Sigmoid colon (tissue), 7 donors: ENCODE results near the gene GREB1L. TPM values are rescaled to one million over a fixed set of nuclear protein-coding genes. Genes with fewer than 3 reads are reported as not detected.
A peak's percentile ranks its signal among the peaks of the same experiment; 100 is the strongest.
"Not testable (repeated sequence)": the region's sequence is repeated elsewhere in the genome, so short reads cannot be mapped to it uniquely, and the experiment has no call there.

Experiments used
- DNase-seq: peaks from one replicate; pipeline ENCODE4 v3.0.0-alpha.2; 2019
- H3K27ac ChIP-seq, 4 donors: fragments of 200-600 bp; sonication (generic); one replicate each; pipeline ENCODE4 v1.5.1; 2016 to 2019; ENCODE audit warnings: mild to moderate bottlenecking in 1 of 4
- H3K27me3 ChIP-seq, 3 donors: fragments of 200-600 bp; sonication (generic); one replicate each; pipeline ENCODE4 v1.5.1; 2019; ENCODE audit warnings: mild to moderate bottlenecking in 1 of 3
- H3K36me3 ChIP-seq, 4 donors: fragments of 200-600 bp; sonication (generic); one replicate each; pipeline ENCODE4 v1.5.1; 2016 to 2019
- H3K4me1 ChIP-seq, 4 donors: fragments of 200-600 bp; sonication (generic); one replicate each; pipeline ENCODE4 v1.5.1; 2017 to 2019
- H3K4me3 ChIP-seq, 4 donors: fragments of 200-600 bp; sonication (generic); one replicate each; pipeline ENCODE4 v1.5.1; 2017 to 2019; ENCODE audit warnings: mild to moderate bottlenecking in 2 of 4, moderate library complexity in 1 of 4
- H3K9me3 ChIP-seq, 4 donors: fragments of 200-600 bp in 3 of 4; sonication (generic) in 3 of 4; one replicate each; pipeline versions ENCODE4 v1.5.1 to v1.6.1; 2013 to 2019
- EP300 ChIP-seq, 4 donors: sonication (generic); formaldehyde crosslinking; IDR thresholded peaks; one replicate each; pipeline ENCODE4 v1.6.1; 2017; ENCODE audit warnings: antibody characterized with exemption in 4 of 4
- POLR2A ChIP-seq, 2 donors: fragments of 450-650 bp; IDR thresholded peaks; one replicate each; pipeline ENCODE4 v1.6.1; 2016; ENCODE audit warnings: antibody characterized with exemption in 2 of 2, mild to moderate bottlenecking in 2 of 2, moderate library complexity in 2 of 2
- POLR2AphosphoS5 ChIP-seq, 4 donors: sonication (generic); formaldehyde crosslinking; IDR thresholded peaks; one replicate each; pipeline ENCODE4 v1.6.1; 2017; ENCODE audit warnings: antibody characterized with exemption in 4 of 4
- WGBS, 2 donors: extraction: QIAGEN DNeasy Blood & Tissue Kit; methylation state at CpG; one replicate each; pipeline ENCODE4 v1.1.7; 2013; 5-methylcytosine and 5-hydroxymethylcytosine counted together
- intact Hi-C: fragments of 100-400 bp; cut with DNase I; formaldehyde crosslinking; loops from one replicate; pipeline ENCODE4 v1.15.1; 2023
- polyA plus RNA-seq, 3 donors: library from polyadenylated mRNA; stranded (reverse); fragments of 200-250 nt; gene quantifications; one replicate each; pipeline ENCODE4 v1.2.3, GENCODE V29; 2013
- total RNA-seq, 4 donors: library from RNA; depleted of rRNA; stranded (reverse); fragments of >200 nt; gene quantifications; one replicate each; pipeline ENCODE4 v1.1.0, GENCODE V29; 2016
- TF ChIP-seq, protein P1 (sequence below), 4 experiments: fragments of 450-650 bp in 3 of 4; fragments of 200-600 bp in 1 of 4; IDR thresholded peaks; one replicate each; pipeline ENCODE4 v1.5.1; 2016 to 2019; ENCODE audit warnings: antibody characterized with exemption in 4 of 4, mild to moderate bottlenecking in 3 of 4, moderate library complexity in 2 of 4
- donor health status: healthy with polysubstance abuse.
- donor health status: Bipolar disorder and iron deficiency.
- donor health status: healthy.

Gene GREB1L
- total and polyA plus RNA-seq, 7 donors, result 0.23 to 12.1 (median 4.4) TPM; not detected in 2

DNA sequence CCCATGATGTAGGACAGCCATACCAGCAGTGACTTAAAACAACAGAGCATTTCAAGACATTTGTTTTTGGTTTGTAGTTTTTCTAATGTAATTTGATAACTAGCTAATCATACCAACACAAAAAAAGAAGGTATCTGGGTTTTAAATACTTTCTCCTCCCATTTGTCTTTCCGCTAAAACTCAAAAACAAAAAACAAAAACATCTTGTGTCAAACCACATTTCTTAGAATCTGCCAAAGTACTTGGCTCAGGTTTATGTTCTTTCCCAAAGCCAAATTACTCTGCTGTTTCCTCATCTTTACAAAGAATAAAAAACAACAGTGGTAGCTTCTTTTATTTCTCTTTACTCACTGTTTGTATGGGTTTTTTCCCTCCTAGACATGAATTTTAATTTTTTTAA, 71.5 kb downstream of the GREB1L start:
- Histone ChIP-seq H3K27ac (no peak overlapping the region), H3K4me1 (no peaks in the 10 kb centered on the region), H3K36me3 (no peaks in the 10 kb centered on the region), H3K9me3 (no peaks in the 10 kb centered on the region), H3K4me3 (no peak overlapping the region), H3K27me3 (no peaks in the 10 kb centered on the region)
- DNase-seq, result no peak
- intact Hi-C loops, result no loop called here
- WGBS, 2 donors, result 86 to 94% methylated on average over 1 of the region's 1 CpG
- TF ChIP-seq EP300 (IDR thresholded peaks at IDR 0.05) (no peak), POLR2A (IDR thresholded peaks at IDR 0.05) (no peak), POLR2AphosphoS5 (IDR thresholded peaks at IDR 0.05) (no peak)
- TF ChIP-seq, protein P1, sequence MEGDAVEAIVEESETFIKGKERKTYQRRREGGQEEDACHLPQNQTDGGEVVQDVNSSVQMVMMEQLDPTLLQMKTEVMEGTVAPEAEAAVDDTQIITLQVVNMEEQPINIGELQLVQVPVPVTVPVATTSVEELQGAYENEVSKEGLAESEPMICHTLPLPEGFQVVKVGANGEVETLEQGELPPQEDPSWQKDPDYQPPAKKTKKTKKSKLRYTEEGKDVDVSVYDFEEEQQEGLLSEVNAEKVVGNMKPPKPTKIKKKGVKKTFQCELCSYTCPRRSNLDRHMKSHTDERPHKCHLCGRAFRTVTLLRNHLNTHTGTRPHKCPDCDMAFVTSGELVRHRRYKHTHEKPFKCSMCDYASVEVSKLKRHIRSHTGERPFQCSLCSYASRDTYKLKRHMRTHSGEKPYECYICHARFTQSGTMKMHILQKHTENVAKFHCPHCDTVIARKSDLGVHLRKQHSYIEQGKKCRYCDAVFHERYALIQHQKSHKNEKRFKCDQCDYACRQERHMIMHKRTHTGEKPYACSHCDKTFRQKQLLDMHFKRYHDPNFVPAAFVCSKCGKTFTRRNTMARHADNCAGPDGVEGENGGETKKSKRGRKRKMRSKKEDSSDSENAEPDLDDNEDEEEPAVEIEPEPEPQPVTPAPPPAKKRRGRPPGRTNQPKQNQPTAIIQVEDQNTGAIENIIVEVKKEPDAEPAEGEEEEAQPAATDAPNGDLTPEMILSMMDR (IDR thresholded peaks at IDR 0.05), result no peak

- Histone ChIP-seq H3K27ac (no peak overlapping the region), H3K9me3 (no peaks in the 10 kb centered on the region), H3K36me3 (no peaks in the 10 kb centered on the region), H3K27me3 (no peaks in the 10 kb centered on the region), H3K4me3 (no peak overlapping the region), H3K4me1 (no peaks in the 10 kb centered on the region)
- intact Hi-C loops, result no loop called here
- DNase-seq, result no peak
- TF ChIP-seq, protein P1 (IDR thresholded peaks at IDR 0.05), result no peak
- TF ChIP-seq EP300 (IDR thresholded peaks at IDR 0.05) (no peak), POLR2AphosphoS5 (IDR thresholded peaks at IDR 0.05) (no peak), POLR2A (IDR thresholded peaks at IDR 0.05) (no peak)
Observed at GRCh38 chr18:21314724-21315123, 72.7 kb downstream of the GREB1L start.

DNA sequence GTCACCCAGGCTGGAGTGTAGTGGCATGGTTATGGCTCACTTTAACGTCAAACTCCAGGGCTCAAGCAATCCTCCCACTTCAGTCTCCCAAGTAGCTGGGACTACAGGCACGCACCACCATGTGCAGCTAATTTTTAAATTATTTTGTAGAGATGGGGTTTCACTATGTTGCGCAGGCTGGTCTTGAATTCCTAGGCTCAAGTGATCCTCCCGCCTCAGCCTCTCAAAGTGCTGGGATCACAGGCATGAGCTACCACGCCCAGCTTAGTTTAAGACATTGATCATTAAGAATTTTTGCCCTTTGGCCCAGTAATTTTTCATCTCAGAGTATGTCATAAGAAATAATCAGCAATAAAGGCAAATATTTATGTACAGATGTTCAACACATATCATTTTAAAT, 73.1 kb downstream of the GREB1L start:
- 92 to 95% methylated on average over 5 of the region's 5 CpGs for WGBS, 2 donors
- H3K4me3 ChIP-seq, H3K36me3 ChIP-seq, intact Hi-C loops, H3K4me1 ChIP-seq, H3K9me3 ChIP-seq, H3K27me3 ChIP-seq, H3K27ac ChIP-seq, DNase-seq: not testable (repeated sequence)

- Histone ChIP-seq H3K4me3 (no peak overlapping the region), H3K27me3 (no peaks in the 10 kb centered on the region), H3K4me1 (no peaks in the 10 kb centered on the region), H3K9me3 (no peaks in the 10 kb centered on the region), H3K27ac (peak overlapping the region in 1 of 4 donors; percentile 56), H3K36me3 (no peaks in the 10 kb centered on the region)
- intact Hi-C loops, result no loop called here
- 75 to 84% methylated on average over 9 of the region's 9 CpGs for WGBS, 2 donors
- DNase-seq, result no peak
- TF ChIP-seq POLR2AphosphoS5 (IDR thresholded peaks at IDR 0.05) (no peak), POLR2A (IDR thresholded peaks at IDR 0.05) (no peak), EP300 (IDR thresholded peaks at IDR 0.05) (no peak)
Observed at GRCh38 chr18:21315741-21316197, 73.7 kb downstream of the GREB1L start.

GRCh38 chr18:21316296-21316695, 74.3 kb downstream of the GREB1L start:
- Histone ChIP-seq H3K4me3 (no peak overlapping the region), H3K9me3 (no peaks in the 10 kb centered on the region), H3K27me3 (no peaks in the 10 kb centered on the region), H3K4me1 (no peaks in the 10 kb centered on the region), H3K36me3 (no peaks in the 10 kb centered on the region), H3K27ac (peak overlapping the region in 1 of 4 donors; percentile 56)
- WGBS, 2 donors, result 93 to 96% methylated on average over 1 of the region's 1 CpG
- no peak for TF ChIP-seq EP300 (IDR thresholded peaks at IDR 0.05)
- no peak for TF ChIP-seq POLR2AphosphoS5 (IDR thresholded peaks at IDR 0.05)
- TF ChIP-seq, protein P1 (IDR thresholded peaks at IDR 0.05), result no peak
- TF ChIP-seq POLR2A (IDR thresholded peaks at IDR 0.05), result no peak
- no peak for DNase-seq
- intact Hi-C loops, result no loop called here

DNA sequence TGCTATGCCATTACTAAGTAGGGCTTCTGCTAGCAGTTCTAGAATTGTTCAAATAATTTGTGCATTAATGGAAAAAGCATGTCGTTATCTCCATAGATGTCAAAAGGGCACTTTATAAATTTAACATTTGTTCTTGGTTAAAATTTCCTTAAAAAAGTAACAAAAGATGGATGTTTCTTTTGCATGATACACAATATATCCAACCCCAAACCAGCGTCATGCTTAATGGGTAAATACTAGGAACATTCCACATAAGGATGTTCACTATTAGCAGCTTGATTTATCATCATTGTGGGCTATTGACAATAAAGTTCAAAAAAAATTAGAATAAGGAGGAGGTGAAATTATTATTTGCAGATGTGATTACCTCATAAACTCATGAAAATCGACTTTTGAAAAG, 79.7 kb downstream of the GREB1L start:
- no peaks in the 10 kb centered on the region for H3K4me1 ChIP-seq
- WGBS, 2 donors, result 80 to 81% methylated on average over 3 of the region's 3 CpGs

More for the DNA sequence above, 79.7 kb downstream of the GREB1L start:
- no peak overlapping the region for H3K27ac ChIP-seq
- H3K36me3 ChIP-seq, result no peaks in the 10 kb centered on the region
- intact Hi-C loops, result no loop called here
- H3K4me3 ChIP-seq, result no peak overlapping the region
- no peak for DNase-seq
- H3K27me3 ChIP-seq, result no peaks in the 10 kb centered on the region
- TF ChIP-seq POLR2AphosphoS5 (IDR thresholded peaks at IDR 0.05), result no peak
- TF ChIP-seq, protein P1 (IDR thresholded peaks at IDR 0.05), result no peak
- TF ChIP-seq EP300 (IDR thresholded peaks at IDR 0.05), result no peak
- no peak for TF ChIP-seq POLR2A (IDR thresholded peaks at IDR 0.05)
- no peaks in the 10 kb centered on the region for H3K9me3 ChIP-seq
